GM12892 (cell line): ENCODE results near the gene GOSR2.

Experiments used
- POLR2A ChIP-seq: IDR thresholded peaks from 2 replicates; pipeline ENCODE4 v1.6.1; 2011; ENCODE audit warnings: low read depth, low read length, control low read depth
- POLR2AphosphoS5 ChIP-seq: IDR thresholded peaks from 2 replicates; pipeline ENCODE4 v1.6.1; 2011; ENCODE audit warnings: low read depth, low read length, control low read depth
- TAF1 ChIP-seq: IDR thresholded peaks from 2 replicates; pipeline ENCODE4 v1.6.1; 2011; ENCODE audit warnings: low read depth, mild to moderate bottlenecking, control low read depth, low read length, borderline replicate concordance

DNA sequence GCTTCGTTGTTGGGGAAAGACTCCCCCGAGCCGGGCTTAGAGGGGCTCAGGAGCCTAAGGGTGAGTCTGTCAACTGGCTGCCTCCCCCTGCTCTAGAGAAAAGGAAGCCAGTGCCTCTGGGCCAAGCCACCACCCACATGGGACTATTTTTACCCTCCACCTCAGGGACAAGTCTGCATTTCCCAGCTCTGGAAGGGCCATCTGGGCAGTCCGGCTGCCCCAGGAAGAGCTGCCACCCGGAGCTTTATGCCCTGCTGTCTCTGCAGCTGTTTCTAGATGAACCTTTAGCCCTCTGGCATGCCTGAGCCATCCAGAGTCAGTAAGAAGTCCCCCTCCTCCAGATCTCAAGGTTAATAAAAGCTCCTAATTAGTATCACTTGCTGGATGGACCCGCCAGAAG lies 61.4 kb downstream of the GOSR2 start:
- TF ChIP-seq POLR2A = no peak
- no peak for TF ChIP-seq POLR2AphosphoS5
- TF ChIP-seq TAF1 = no peak
